Mesenchymal stem cell (in vitro differentiated cells and primary cell): ENCODE measurements around the gene POGLUT2.

ENCODE experiments used
- DNase-seq: peaks from one replicate; pipeline ENCODE4 v3.0.0-alpha.2; 2013
- H2AFZ ChIP-seq: one replicate; pipeline ENCODE4 v1.6.1; 2013; ENCODE audit warnings: low read depth, mild to moderate bottlenecking, control low read depth, inconsistent platforms, low read length, moderate library complexity
- H2AK5ac ChIP-seq: 2 replicates; pipeline ENCODE4 v1.6.1; 2013; ENCODE audit warnings: low read length, moderate library complexity, mild to moderate bottlenecking, inconsistent platforms; ENCODE audit not compliant: severe bottlenecking
- H2BK120ac ChIP-seq: one replicate; pipeline ENCODE4 v1.6.1; 2013; ENCODE audit warnings: low read depth, mild to moderate bottlenecking, inconsistent platforms, low read length, moderate library complexity
- H2BK12ac ChIP-seq, 2 experiments: one replicate each; pipeline ENCODE4 v1.6.1; 2013; ENCODE audit warnings: inconsistent platforms in 2 of 2, low read length in 2 of 2, mild to moderate bottlenecking in 2 of 2, moderate library complexity in 2 of 2, control low read depth in 1 of 2
- H2BK15ac ChIP-seq: one replicate; pipeline ENCODE4 v1.6.1; 2013; ENCODE audit warnings: mild to moderate bottlenecking, low read depth, inconsistent platforms; ENCODE audit not compliant: poor library complexity, severe bottlenecking
- H2BK5ac ChIP-seq: 2 replicates; pipeline ENCODE4 v1.6.1; 2013; ENCODE audit warnings: low read depth, mild to moderate bottlenecking, low read length, control low read depth, inconsistent platforms; ENCODE audit not compliant: poor library complexity, severe bottlenecking
- H3K14ac ChIP-seq, 2 experiments: one replicate each; pipeline ENCODE4 v1.6.1; 2013; ENCODE audit warnings: inconsistent platforms in 2 of 2, low read length in 2 of 2, control low read depth in 1 of 2, mild to moderate bottlenecking in 1 of 2, moderate library complexity in 1 of 2
- H3K18ac ChIP-seq, 2 experiments: one replicate each; pipeline ENCODE4 v1.6.1; 2013; ENCODE audit warnings: inconsistent platforms in 2 of 2, low read length in 2 of 2, control low read depth in 1 of 2, low read depth in 1 of 2, mild to moderate bottlenecking in 1 of 2
- H3K23ac ChIP-seq, 2 experiments: one replicate each; pipeline ENCODE4 v1.6.1; 2013; ENCODE audit warnings: inconsistent platforms in 2 of 2, low read length in 2 of 2, mild to moderate bottlenecking in 2 of 2, moderate library complexity in 2 of 2, control low read depth in 1 of 2
- H3K27ac ChIP-seq: 2 replicates; pipeline ENCODE4 v1.5.1; 2013; ENCODE audit warnings: mild to moderate bottlenecking, moderate library complexity, low read length, control low read depth, inconsistent platforms; ENCODE audit not compliant: poor library complexity, severe bottlenecking
- H3K27me3 ChIP-seq, 2 experiments: 2 replicates each; pipeline versions ENCODE4 v1.6.1 to v1.7.0; 2013; ENCODE audit warnings: low read length in 2 of 2, mild to moderate bottlenecking in 2 of 2, moderate library complexity in 2 of 2, control low read depth in 1 of 2, inconsistent platforms in 1 of 2; ENCODE audit not compliant: control insufficient read depth in 1 of 2, insufficient read depth in 1 of 2
- H3K36me3 ChIP-seq, 2 experiments: 2 replicates each; pipeline versions ENCODE4 v1.6.1 to v1.7.0; 2013; ENCODE audit warnings: low read length in 2 of 2, control low read depth in 1 of 2, inconsistent platforms in 1 of 2, low read depth in 1 of 2, mild to moderate bottlenecking in 1 of 2; ENCODE audit not compliant: insufficient read depth in 2 of 2, control insufficient read depth in 1 of 2
- H3K4ac ChIP-seq, 2 experiments: one replicate each; pipeline ENCODE4 v1.6.1; 2013; ENCODE audit warnings: inconsistent platforms in 2 of 2, low read length in 2 of 2, mild to moderate bottlenecking in 2 of 2, moderate library complexity in 2 of 2, control low read depth in 1 of 2, low read depth in 1 of 2
- H3K4me1 ChIP-seq: 2 replicates; pipeline ENCODE4 v1.6.1; 2013; ENCODE audit warnings: low read depth, low read length, control low read depth; ENCODE audit not compliant: control insufficient read depth, insufficient read depth
- H3K4me2 ChIP-seq: 2 replicates; pipeline ENCODE4 v1.6.1; 2013; ENCODE audit warnings: low read length, mild to moderate bottlenecking, inconsistent platforms; ENCODE audit not compliant: poor library complexity, severe bottlenecking
- H3K4me3 ChIP-seq, 2 experiments: 2 replicates each; pipeline versions ENCODE4 v1.5.1 to v1.7.0; 2013; ENCODE audit warnings: low read length in 2 of 2, mild to moderate bottlenecking in 2 of 2, control low read depth in 1 of 2, low read depth in 1 of 2; ENCODE audit not compliant: insufficient read depth in 1 of 2
- H3K79me1 ChIP-seq: replicated peaks from 2 replicates; pipeline ENCODE4 v1.6.1; 2013; ENCODE audit warnings: mild to moderate bottlenecking, control low read depth, low read length, inconsistent platforms; ENCODE audit not compliant: poor library complexity, severe bottlenecking
- H3K9ac ChIP-seq: 2 replicates; pipeline ENCODE4 v1.7.0; 2013; ENCODE audit warnings: mild to moderate bottlenecking, low read length, moderate library complexity
- H3K9me3 ChIP-seq: 2 replicates; pipeline ENCODE4 v1.7.0; 2013; ENCODE audit warnings: mild to moderate bottlenecking, low read length; ENCODE audit not compliant: control insufficient read depth
- H4K8ac ChIP-seq: one replicate; pipeline ENCODE4 v1.6.1; 2013; ENCODE audit warnings: inconsistent platforms, mild to moderate bottlenecking, low read length, moderate library complexity
- H4K91ac ChIP-seq: one replicate; pipeline ENCODE4 v1.6.1; 2013; ENCODE audit warnings: mild to moderate bottlenecking, low read length, inconsistent platforms
- WGBS: methylation state at CpG from one replicate; pipeline ENCODE4 v1.1.7; 2013; ENCODE audit warnings: mixed read lengths; 5-methylcytosine and 5-hydroxymethylcytosine counted together

The POGLUT2 gene

DNA sequence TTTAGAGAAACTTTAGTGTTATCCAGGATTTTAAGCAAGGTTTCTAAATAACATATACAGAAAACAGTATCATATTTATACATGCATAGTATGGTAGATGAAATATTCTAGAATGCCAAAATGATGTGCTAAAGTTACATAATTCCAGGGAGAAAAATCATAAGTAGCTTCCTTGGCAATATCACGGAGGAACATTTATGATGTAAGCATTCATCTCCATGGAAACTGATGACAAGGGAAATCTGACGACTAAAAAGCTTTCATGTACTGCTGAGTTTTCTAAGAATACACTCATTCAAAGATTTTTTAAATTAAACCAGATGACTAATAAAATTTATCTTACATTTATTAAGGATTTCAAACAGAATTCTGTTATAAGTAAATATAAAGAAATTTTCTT lies 29.9 kb downstream of the POGLUT2 start:
- H4K8ac ChIP-seq = no peak overlapping the region
- no peak overlapping the region for H2BK120ac ChIP-seq
- H3K23ac ChIP-seq = no peak overlapping the region
- no peak overlapping the region for H2BK15ac ChIP-seq
- H3K4me1 ChIP-seq = peaks cover 13% of the 10 kb centered on the region
- H3K18ac ChIP-seq = no peak overlapping the region
- H4K91ac ChIP-seq = no peak overlapping the region
- DNase-seq = no peak
- H3K27me3 ChIP-seq = no peaks in the 10 kb centered on the region
- no peak overlapping the region for H3K4me2 ChIP-seq
- H3K9ac ChIP-seq = peak overlapping the region; percentile 60
- H2BK5ac ChIP-seq = no peak overlapping the region
- H2AFZ ChIP-seq = no peak overlapping the region
- H3K9me3 ChIP-seq = no peaks in the 10 kb centered on the region
- no peak overlapping the region for H3K14ac ChIP-seq
- peaks cover 2 to 23% of the 10 kb centered on the region in 2 experiments for H3K36me3 ChIP-seq
- peaks cover 16% of the 10 kb centered on the region for H3K79me1 ChIP-seq
- no peak overlapping the region for H3K4me3 ChIP-seq
- no peak overlapping the region for H3K27ac ChIP-seq
- no peak overlapping the region for H2BK12ac ChIP-seq
- H2AK5ac ChIP-seq = no peak overlapping the region
- WGBS = 94% methylated on average over 2 of the region's 2 CpGs
- H3K4ac ChIP-seq = no peak overlapping the region

DNA sequence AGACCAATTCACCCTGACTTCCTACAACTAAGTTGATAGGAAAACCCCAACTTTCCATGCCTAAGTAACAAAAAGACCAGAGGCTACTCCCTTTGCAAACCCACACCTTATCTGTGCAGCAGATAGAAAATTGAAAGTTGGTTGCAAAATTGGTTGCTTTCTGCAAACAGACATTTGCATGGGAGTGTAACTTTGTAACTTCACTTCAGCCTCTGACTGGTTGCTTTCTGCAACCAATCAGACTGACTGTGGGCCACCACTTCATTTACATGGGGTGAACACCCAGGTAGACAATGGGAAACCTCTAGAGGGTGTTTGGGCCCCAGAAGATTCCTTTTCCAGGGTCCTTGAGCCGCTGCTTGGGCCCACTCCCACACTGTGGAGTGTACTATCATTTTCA lies 35.0 kb downstream of the POGLUT2 start:
- Histone ChIP-seq H4K8ac (no peak overlapping the region), H3K27me3 (no peaks in the 10 kb centered on the region), H3K4me2 (no peak overlapping the region), H3K23ac (no peak overlapping the region), H2BK15ac (no peak overlapping the region), H3K18ac (no peak overlapping the region), H2AFZ (no peak overlapping the region), H3K27ac (no peak overlapping the region), H3K4me1 (no peaks in the 10 kb centered on the region), H3K79me1 (no peaks in the 10 kb centered on the region), H2BK12ac (no peak overlapping the region), H2BK5ac (no peak overlapping the region), H2BK120ac (no peak overlapping the region), H3K36me3 (peaks cover 0 to 23% of the 10 kb centered on the region in 2 experiments), H4K91ac (no peak overlapping the region), H3K4me3 (no peak overlapping the region), H3K9ac (no peak overlapping the region), H3K4ac (no peak overlapping the region), H2AK5ac (no peak overlapping the region), H3K14ac (no peak overlapping the region), H3K9me3 (no peaks in the 10 kb centered on the region)
- DNase-seq = no peak
- WGBS = 92% methylated on average over 1 of the region's 1 CpG

DNA sequence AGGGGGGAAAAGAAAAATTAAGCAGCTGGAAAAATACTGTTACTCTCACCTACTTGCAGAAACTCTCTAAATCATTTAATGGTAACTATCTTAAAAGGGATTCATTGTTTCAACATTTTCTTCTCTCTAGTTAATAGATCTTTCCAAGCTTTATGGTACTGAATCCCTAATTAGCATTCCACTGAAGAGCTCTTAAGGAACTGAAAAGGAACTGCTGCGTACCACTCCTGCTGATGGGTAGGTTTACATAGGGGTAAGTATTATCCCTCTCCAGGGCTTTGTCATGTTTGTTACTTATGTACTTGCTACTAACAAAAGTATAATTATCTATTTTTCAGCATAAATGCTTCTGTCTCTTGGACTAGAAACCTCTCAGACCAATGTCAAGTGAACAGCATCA lies 37.7 kb downstream of the POGLUT2 start:
- Histone ChIP-seq H3K9me3 (no peaks in the 10 kb centered on the region), H3K36me3 (peaks cover 0 to 9% of the 10 kb centered on the region in 2 experiments), H4K91ac (no peak overlapping the region), H3K27me3 (no peaks in the 10 kb centered on the region), H3K4me2 (no peak overlapping the region), H3K14ac (no peak overlapping the region), H3K23ac (no peak overlapping the region), H3K4me3 (no peak overlapping the region), H2BK120ac (no peak overlapping the region), H2BK5ac (no peak overlapping the region), H3K27ac (no peak overlapping the region), H2BK15ac (no peak overlapping the region), H2AK5ac (no peak overlapping the region), H3K18ac (no peak overlapping the region), H3K9ac (no peak overlapping the region), H3K4me1 (no peaks in the 10 kb centered on the region), H4K8ac (no peak overlapping the region), H3K4ac (no peak overlapping the region), H3K79me1 (no peaks in the 10 kb centered on the region), H2AFZ (no peak overlapping the region), H2BK12ac (no peak overlapping the region)
- no peak for DNase-seq
- WGBS = no CpG with 5 or more reads among the region's 1 CpG

DNA sequence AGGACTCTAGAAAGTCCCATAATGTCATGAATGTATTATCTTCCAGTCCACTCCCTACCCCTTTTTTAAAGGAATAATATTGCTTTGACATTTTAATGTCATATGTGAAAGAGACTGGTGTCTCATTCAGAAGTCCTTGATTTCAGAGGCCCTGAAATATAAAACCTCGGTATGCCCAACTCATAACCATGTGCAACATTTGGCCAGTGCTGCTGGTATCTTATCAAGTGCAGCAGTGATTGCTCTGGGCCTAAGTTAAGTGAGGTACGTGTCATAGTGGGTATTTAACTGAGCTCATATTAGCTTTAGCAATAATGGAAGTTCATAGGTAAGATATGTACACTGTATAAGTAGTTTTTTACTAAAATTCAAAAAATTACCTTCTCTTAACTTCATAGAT lies 39.9 kb downstream of the POGLUT2 start:
- Histone ChIP-seq H3K4me1 (no peaks in the 10 kb centered on the region), H2BK15ac (no peak overlapping the region), H3K79me1 (no peaks in the 10 kb centered on the region), H2BK120ac (no peak overlapping the region), H3K4me3 (no peak overlapping the region), H3K9ac (no peak overlapping the region), H3K36me3 (no peaks in the 10 kb centered on the region), H3K4me2 (no peak overlapping the region), H4K8ac (no peak overlapping the region), H3K27me3 (no peaks in the 10 kb centered on the region), H2BK5ac (no peak overlapping the region), H2AK5ac (no peak overlapping the region), H2BK12ac (no peak overlapping the region), H2AFZ (no peak overlapping the region), H3K18ac (no peak overlapping the region), H3K23ac (no peak overlapping the region), H3K4ac (no peak overlapping the region), H3K9me3 (no peaks in the 10 kb centered on the region), H3K27ac (no peak overlapping the region), H4K91ac (no peak overlapping the region), H3K14ac (no peak overlapping the region)
- no peak for DNase-seq
- WGBS = 97% methylated on average over 1 of the region's 2 CpGs
